AG04450 (cell line): ENCODE results near the gene HDAC10. TPM values are rescaled to one million over a fixed set of nuclear protein-coding genes. Genes with fewer than 3 reads are reported as not detected.

ENCODE experiments used
- CTCF ChIA-PET: fragments of 300-600, 350-600 bp; formaldehyde crosslinking; extraction: SDS; loops from one replicate; lab custom pipeline; 2022; ENCODE audit warnings: antibody characterized with exemption, inconsistent platforms; lab: Charles Lee
- POLR2A ChIA-PET: fragments of 350-600 bp; formaldehyde crosslinking; extraction: SDS; loops from one replicate; lab custom pipeline; 2021; ENCODE audit warnings: antibody characterized with exemption, inconsistent platforms; lab: Yijun Ruan, JAX
- DNase-seq: peaks from one replicate; pipeline ENCODE4 v3.0.0-alpha.2; 2011; ENCODE audit warnings: low read depth, low spot score
- H3K27ac ChIP-seq: one replicate; pipeline ENCODE4 v1.5.1; 2012; ENCODE audit warnings: low read depth, low read length, control low read depth
- H3K27me3 ChIP-seq: one replicate; pipeline ENCODE4 v1.6.0; 2012; ENCODE audit warnings: low read length; ENCODE audit not compliant: control insufficient read depth, insufficient read depth
- H3K4me3 ChIP-seq: 2 replicates; pipeline ENCODE4 v1.5.1; 2011; ENCODE audit warnings: mild to moderate bottlenecking, low read depth, low read length, control low read depth
- H3K9me3 ChIP-seq: 2 replicates; pipeline ENCODE4 v1.5.1; 2012; ENCODE audit warnings: low read length; ENCODE audit not compliant: control insufficient read depth, insufficient read depth
- polyA plus RNA-seq: library from polyadenylated mRNA; depleted of rRNA; stranded (reverse); fragments of >200 nt; gene quantifications from 2 replicates; pipeline ENCODE4 v1.2.3, GENCODE V29; 2011
- TF ChIP-seq, protein P1 (sequence below): IDR thresholded peaks from 2 replicates; pipeline ENCODE4 v1.5.1; 2011; ENCODE audit warnings: low read depth, low read length, control low read depth, inconsistent platforms

The HDAC10 gene
- polyA plus RNA-seq, 1 experiment, result 7.0 TPM

- H3K9me3 ChIP-seq, result peaks cover 4% of the 10 kb centered on the region; the same call in 1 of the 2 replicates
- H3K27ac ChIP-seq, result peak overlapping the region; percentile 21
- ChIA-PET POLR2A (no interaction called here), CTCF (interaction anchor here (1.2 kb wide), 1 partner anchor 94 kb away, joined by 6 read pairs; no protein-coding TSS in a partner anchor)
- H3K4me3 ChIP-seq, result no peak overlapping the region
- TF ChIP-seq, protein P1, sequence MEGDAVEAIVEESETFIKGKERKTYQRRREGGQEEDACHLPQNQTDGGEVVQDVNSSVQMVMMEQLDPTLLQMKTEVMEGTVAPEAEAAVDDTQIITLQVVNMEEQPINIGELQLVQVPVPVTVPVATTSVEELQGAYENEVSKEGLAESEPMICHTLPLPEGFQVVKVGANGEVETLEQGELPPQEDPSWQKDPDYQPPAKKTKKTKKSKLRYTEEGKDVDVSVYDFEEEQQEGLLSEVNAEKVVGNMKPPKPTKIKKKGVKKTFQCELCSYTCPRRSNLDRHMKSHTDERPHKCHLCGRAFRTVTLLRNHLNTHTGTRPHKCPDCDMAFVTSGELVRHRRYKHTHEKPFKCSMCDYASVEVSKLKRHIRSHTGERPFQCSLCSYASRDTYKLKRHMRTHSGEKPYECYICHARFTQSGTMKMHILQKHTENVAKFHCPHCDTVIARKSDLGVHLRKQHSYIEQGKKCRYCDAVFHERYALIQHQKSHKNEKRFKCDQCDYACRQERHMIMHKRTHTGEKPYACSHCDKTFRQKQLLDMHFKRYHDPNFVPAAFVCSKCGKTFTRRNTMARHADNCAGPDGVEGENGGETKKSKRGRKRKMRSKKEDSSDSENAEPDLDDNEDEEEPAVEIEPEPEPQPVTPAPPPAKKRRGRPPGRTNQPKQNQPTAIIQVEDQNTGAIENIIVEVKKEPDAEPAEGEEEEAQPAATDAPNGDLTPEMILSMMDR, result no peak
- DNase-seq, result no peak
- H3K27me3 ChIP-seq, result no peaks in the 10 kb centered on the region
These were observed 2.6 kb downstream of the HDAC10 start for GRCh38 chr22:50248196-50249081.

DNA sequence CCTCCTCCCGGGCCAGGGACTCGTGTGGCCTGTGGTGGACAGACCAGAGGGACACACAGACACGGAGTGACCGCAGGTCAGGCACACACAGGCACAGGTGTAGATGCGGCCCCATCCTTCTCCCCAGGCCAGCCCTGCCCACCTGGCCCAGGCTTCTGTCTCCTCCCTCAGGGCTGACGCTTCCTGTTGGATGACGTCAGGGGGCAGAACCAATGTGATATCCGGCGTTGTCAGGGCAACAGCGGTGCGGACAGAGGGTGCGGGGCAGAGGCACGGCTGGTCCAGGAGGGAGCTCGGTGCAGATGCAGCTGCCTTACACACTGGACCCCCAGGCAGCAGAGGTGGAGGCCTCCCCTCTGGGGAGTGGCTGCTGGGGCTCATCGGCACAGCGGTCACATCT, 3.3 kb downstream of the HDAC10 start:
- POLR2A ChIA-PET, result no interaction called here

DNA sequence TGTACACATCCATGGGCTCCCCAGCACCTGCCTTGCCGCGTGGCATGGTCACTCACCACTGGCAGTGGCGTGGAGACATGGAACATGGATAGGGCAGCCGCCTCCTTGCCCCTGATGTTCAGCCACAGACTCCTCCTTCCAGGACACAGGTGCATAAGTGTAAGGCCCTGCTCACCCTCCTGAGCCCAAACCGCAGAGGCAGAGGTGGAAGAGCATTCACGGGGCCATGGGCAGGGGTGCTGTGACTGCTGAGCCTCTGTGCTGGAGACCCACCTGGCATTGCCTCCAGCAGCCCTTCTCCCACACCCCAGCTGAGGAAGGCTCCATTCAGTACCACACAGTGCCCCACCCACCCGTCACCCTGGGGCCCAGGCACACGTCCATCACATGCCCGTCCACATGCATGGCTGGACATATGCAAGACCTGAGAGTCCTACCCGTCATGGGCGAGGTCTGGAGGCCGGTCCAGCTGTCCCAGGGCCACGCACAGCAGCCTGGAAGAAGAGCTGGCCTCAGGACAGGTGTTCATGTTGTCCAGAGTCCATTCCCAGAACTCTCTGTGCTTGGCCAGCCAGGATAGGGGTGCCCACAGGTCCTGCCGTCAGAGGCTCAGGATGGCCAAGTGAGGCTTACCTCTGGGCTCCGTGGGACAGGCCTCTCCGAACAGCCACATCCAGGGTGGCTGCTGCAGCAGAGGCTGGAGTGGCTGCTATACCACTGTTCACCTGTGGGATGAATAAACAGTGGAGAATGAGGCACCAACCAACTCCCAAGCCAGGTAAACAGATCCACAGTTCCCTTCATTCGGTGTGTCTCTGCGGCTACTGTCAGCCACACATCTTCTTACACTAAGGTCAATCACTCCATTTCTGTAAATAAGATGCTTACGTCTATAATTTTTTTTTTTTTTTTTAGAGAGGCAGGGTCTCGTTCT, 4.6 kb downstream of the HDAC10 start:
- peaks cover 4% of the 10 kb centered on the region; the same call in 1 of the 2 replicates for H3K9me3 ChIP-seq
- ChIA-PET CTCF (interaction anchor here (1.2 kb wide), 1 partner anchor 95 kb away, joined by 6 read pairs; no protein-coding TSS in a partner anchor), POLR2A (interaction anchor here (0.8 kb wide), 1 partner anchor 21 kb away, joined by 3 read pairs; no protein-coding TSS in a partner anchor)
- H3K27me3 ChIP-seq, result no peaks in the 10 kb centered on the region
- H3K27ac ChIP-seq, result no peak overlapping the region
- peak overlapping the region; percentile 4; the same call in 1 of the 2 replicates for H3K4me3 ChIP-seq
- no peak for DNase-seq
- TF ChIP-seq, protein P1, result no peak

More for the DNA sequence above, 3.3 kb downstream of the HDAC10 start:
- H3K4me3 ChIP-seq, result no peak overlapping the region
- no peak overlapping the region for H3K27ac ChIP-seq
- peaks cover 4% of the 10 kb centered on the region; the same call in 1 of the 2 replicates for H3K9me3 ChIP-seq
- TF ChIP-seq, protein P1, result no peak
- CTCF ChIA-PET, result interaction anchor here (1.2 kb wide), 1 partner anchor 94 kb away, joined by 6 read pairs; no protein-coding TSS in a partner anchor
- DNase-seq, result no peak
- H3K27me3 ChIP-seq, result no peaks in the 10 kb centered on the region

DNA sequence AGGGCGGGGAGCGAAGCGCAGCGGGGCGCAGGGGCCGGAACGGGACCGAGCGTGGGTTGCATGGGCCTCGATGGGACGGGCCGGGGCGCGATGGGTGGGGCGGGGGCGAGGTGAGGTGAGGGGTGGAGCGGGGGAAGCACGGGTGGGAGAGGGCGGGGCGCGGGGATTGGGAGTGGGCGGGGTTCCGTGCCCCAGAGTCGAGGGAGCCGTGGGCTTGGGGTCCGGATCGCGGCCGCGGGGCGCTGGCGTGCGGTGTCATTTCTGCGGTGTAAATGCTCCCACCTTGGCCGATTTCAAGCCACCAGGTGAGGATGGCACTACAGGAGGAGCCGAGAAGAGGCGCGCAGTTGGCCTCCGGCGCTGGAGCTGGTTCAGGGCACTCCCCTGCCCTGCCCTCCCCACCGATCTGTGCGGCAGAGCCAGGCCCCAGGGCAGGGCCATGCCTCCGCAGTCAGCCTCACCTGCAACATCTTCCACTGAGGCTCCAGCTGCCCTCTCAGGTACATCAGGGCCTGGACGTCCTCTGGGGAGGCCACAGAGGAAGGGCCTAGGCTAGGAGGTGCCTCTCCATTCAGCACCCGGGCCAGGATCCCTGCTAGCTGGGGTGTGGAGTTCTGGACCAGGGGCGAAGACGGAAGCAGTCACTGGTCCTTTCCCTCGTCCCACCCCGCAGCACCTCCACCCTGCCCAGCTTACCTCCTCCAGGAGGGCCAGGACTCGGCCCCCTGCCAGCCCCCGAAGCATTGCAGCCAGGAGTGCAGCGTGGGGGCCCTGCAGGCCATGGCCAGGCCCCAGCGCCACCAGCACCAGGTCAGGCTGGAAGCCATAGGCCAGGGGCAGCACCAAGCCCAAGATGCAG, 5.6 kb downstream of the HDAC10 start:
- TF ChIP-seq, protein P1, result no peak
- no peak for DNase-seq
- ChIA-PET CTCF (no interaction called here), POLR2A (no interaction called here)
- Histone ChIP-seq H3K9me3 (peaks cover 4% of the 10 kb centered on the region; the same call in 1 of the 2 replicates), H3K4me3 (peak overlapping the region; percentile 98), H3K27ac (peak overlapping the region; percentile 77), H3K27me3 (no peaks in the 10 kb centered on the region)
